ENCODE measurements around the gene CSE1L. TPM values are rescaled to one million over a fixed set of nuclear protein-coding genes. Genes with fewer than 3 reads are reported as not detected.

CSE1L gene
- polyA plus RNA-seq, 1 donor from 2014 or later, result 74.2 TPM

DNA sequence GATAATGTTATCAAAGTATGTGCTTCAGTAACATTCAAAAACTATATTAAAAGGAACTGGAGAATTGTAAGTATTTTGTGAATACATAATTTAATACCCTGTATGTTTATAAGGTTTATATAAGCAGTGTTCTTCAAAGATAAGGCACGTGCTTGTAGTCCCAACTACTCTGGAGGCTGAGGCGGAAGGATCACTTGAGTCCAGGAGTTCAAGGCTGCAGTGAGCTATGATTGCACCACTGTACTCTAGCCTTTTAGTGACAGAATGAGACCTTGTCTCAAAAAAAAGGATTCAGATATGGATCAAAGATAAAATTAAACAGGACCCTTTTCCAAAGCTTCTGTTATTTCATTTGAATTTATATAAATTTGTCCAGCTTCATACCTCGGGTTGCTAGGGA is 17.2 kb downstream of the CSE1L start:
- peaks cover 11% of the 10 kb centered on the region for H3K79me2 ChIP-seq (replicated peaks; ENCODE audit: insufficient read depth, low read length)
- no peak overlapping the region for H3K9ac ChIP-seq (ENCODE audit: low read length)
- no peaks in the 10 kb centered on the region for H3F3A ChIP-seq (ENCODE audit: insufficient read depth, low read length, poor library complexity, severe bottlenecking)
- no peaks in the 10 kb centered on the region for H3K9me3 ChIP-seq (ENCODE audit: low read length)
- H2AFZ ChIP-seq (ENCODE audit: low read depth, low read length), result no peak overlapping the region
- H3K27me3 ChIP-seq (ENCODE audit: insufficient read depth, low read depth, low read length), result no peaks in the 10 kb centered on the region
- H4K20me1 ChIP-seq (ENCODE audit: insufficient read depth), result no peaks in the 10 kb centered on the region
- H3K4me2 ChIP-seq (ENCODE audit: low read length), result no peak overlapping the region
- TF ChIP-seq, protein P1, sequence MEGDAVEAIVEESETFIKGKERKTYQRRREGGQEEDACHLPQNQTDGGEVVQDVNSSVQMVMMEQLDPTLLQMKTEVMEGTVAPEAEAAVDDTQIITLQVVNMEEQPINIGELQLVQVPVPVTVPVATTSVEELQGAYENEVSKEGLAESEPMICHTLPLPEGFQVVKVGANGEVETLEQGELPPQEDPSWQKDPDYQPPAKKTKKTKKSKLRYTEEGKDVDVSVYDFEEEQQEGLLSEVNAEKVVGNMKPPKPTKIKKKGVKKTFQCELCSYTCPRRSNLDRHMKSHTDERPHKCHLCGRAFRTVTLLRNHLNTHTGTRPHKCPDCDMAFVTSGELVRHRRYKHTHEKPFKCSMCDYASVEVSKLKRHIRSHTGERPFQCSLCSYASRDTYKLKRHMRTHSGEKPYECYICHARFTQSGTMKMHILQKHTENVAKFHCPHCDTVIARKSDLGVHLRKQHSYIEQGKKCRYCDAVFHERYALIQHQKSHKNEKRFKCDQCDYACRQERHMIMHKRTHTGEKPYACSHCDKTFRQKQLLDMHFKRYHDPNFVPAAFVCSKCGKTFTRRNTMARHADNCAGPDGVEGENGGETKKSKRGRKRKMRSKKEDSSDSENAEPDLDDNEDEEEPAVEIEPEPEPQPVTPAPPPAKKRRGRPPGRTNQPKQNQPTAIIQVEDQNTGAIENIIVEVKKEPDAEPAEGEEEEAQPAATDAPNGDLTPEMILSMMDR (IDR thresholded peaks at IDR 0.05; ENCODE audit: poor library complexity, severe bottlenecking), result no peak
- TF ChIP-seq RAD21 (conservative IDR thresholded peaks at IDR 0.05) (no peak), MXI1 (conservative IDR thresholded peaks at IDR 0.05; ENCODE audit: poor library complexity, severe bottlenecking) (no peak), EZH2 (IDR thresholded peaks at IDR 0.05; ENCODE audit: borderline replicate concordance, insufficient read depth, low read length, poor library complexity, severe bottlenecking) (no peak), EP300 (conservative IDR thresholded peaks at IDR 0.05; ENCODE audit: poor library complexity, severe bottlenecking) (no peak), SMC3 (conservative IDR thresholded peaks at IDR 0.05; ENCODE audit: poor library complexity) (no peak), POLR2AphosphoS5 (IDR thresholded peaks at IDR 0.05) (no peak), TAF1 (IDR thresholded peaks at IDR 0.05; ENCODE audit: low read depth) (no peak)
- TF ChIP-seq, protein P2, sequence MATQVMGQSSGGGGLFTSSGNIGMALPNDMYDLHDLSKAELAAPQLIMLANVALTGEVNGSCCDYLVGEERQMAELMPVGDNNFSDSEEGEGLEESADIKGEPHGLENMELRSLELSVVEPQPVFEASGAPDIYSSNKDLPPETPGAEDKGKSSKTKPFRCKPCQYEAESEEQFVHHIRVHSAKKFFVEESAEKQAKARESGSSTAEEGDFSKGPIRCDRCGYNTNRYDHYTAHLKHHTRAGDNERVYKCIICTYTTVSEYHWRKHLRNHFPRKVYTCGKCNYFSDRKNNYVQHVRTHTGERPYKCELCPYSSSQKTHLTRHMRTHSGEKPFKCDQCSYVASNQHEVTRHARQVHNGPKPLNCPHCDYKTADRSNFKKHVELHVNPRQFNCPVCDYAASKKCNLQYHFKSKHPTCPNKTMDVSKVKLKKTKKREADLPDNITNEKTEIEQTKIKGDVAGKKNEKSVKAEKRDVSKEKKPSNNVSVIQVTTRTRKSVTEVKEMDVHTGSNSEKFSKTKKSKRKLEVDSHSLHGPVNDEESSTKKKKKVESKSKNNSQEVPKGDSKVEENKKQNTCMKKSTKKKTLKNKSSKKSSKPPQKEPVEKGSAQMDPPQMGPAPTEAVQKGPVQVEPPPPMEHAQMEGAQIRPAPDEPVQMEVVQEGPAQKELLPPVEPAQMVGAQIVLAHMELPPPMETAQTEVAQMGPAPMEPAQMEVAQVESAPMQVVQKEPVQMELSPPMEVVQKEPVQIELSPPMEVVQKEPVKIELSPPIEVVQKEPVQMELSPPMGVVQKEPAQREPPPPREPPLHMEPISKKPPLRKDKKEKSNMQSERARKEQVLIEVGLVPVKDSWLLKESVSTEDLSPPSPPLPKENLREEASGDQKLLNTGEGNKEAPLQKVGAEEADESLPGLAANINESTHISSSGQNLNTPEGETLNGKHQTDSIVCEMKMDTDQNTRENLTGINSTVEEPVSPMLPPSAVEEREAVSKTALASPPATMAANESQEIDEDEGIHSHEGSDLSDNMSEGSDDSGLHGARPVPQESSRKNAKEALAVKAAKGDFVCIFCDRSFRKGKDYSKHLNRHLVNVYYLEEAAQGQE (IDR thresholded peaks at IDR 0.05; ENCODE audit: borderline replicate concordance), result no peak
- peaks cover 5% of the 10 kb centered on the region for H3K36me3 ChIP-seq (ENCODE audit: insufficient read depth, low read length)
- no peak overlapping the region for H3K27ac ChIP-seq (ENCODE audit: low read length)
- H3K9me2 ChIP-seq (ENCODE audit: insufficient read depth, low read length), result no peaks in the 10 kb centered on the region
- no peak overlapping the region for H3K4me3 ChIP-seq (ENCODE audit: low read length)

DNA sequence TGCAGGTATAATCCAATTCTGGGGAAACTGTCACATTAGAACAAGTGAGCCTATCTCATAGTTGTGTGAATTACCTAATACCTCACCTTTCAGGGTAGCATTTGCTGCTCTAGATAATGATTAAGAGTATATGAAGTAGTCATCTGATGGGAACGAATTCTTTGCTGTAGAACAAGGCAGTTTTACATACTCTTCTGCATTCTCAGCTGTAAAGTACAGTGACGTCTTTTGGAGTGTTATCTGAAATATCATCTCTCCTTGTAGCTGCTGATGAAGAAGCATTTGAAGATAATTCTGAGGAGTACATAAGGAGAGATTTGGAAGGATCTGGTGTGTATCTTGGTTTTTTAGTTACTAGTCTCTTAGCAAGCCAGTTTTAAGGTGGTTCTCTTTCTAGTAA is 28.4 kb downstream of the CSE1L start:
- H2AFZ ChIP-seq (ENCODE audit: low read depth, low read length), result no peak overlapping the region
- H3K9me2 ChIP-seq (ENCODE audit: insufficient read depth, low read length), result no peaks in the 10 kb centered on the region
- no peak overlapping the region for H3K4me3 ChIP-seq (ENCODE audit: low read length)
- H3K79me2 ChIP-seq (replicated peaks; ENCODE audit: insufficient read depth, low read length), result no peaks in the 10 kb centered on the region
- H3K27me3 ChIP-seq (ENCODE audit: insufficient read depth, low read depth, low read length), result no peaks in the 10 kb centered on the region
- H3F3A ChIP-seq (ENCODE audit: insufficient read depth, low read length, poor library complexity, severe bottlenecking), result no peaks in the 10 kb centered on the region
- no peaks in the 10 kb centered on the region for H4K20me1 ChIP-seq (ENCODE audit: insufficient read depth)
- H3K9ac ChIP-seq (ENCODE audit: low read length), result no peak overlapping the region
- no peak overlapping the region for H3K4me2 ChIP-seq (ENCODE audit: low read length)
- no peak for TF ChIP-seq SMC3 (conservative IDR thresholded peaks at IDR 0.05; ENCODE audit: poor library complexity)
- TF ChIP-seq, protein P2 (IDR thresholded peaks at IDR 0.05; ENCODE audit: borderline replicate concordance), result no peak
- no peak for TF ChIP-seq EP300 (conservative IDR thresholded peaks at IDR 0.05; ENCODE audit: poor library complexity, severe bottlenecking)
- no peak for TF ChIP-seq MXI1 (conservative IDR thresholded peaks at IDR 0.05; ENCODE audit: poor library complexity, severe bottlenecking)
- TF ChIP-seq EZH2 (IDR thresholded peaks at IDR 0.05; ENCODE audit: borderline replicate concordance, insufficient read depth, low read length, poor library complexity, severe bottlenecking), result no peak
- TF ChIP-seq, protein P1 (IDR thresholded peaks at IDR 0.05; ENCODE audit: poor library complexity, severe bottlenecking), result no peak
- H3K9me3 ChIP-seq (ENCODE audit: low read length), result no peaks in the 10 kb centered on the region
- H3K27ac ChIP-seq (ENCODE audit: low read length), result no peak overlapping the region
- H3K36me3 ChIP-seq (ENCODE audit: insufficient read depth, low read length), result peaks cover 6% of the 10 kb centered on the region
